ENCODE results near the gene TCF12. TPM values are rescaled to one million over a fixed set of nuclear protein-coding genes. Genes with fewer than 3 reads are reported as not detected.
"Not testable (repeated sequence)": the region's sequence is repeated elsewhere in the genome, so short reads cannot be mapped to it uniquely, and the experiment has no call there.

Gene TCF12
- total and polyA plus RNA-seq, 2 donors (not counting 3 experiments of a cell fraction or from before 2014, with no cell fraction given), result 72.1 to 133 TPM

GRCh38 chr15:57007797-57008196, 89.4 kb downstream of the TCF12 start:
- H3K9me1 ChIP-seq (replicated peaks; ENCODE audit: control insufficient read depth, extremely low read depth, insufficient read depth, low read length); H3K27me3 ChIP-seq (ENCODE audit: control insufficient read depth in 2 of 2, insufficient read depth in 2 of 2, low read length in 2 of 2); DNase-seq (ENCODE audit: low read depth, low spot score); H2AFZ ChIP-seq (ENCODE audit: low read depth, low read length); H3K4me2 ChIP-seq (ENCODE audit: insufficient read depth, low read length); BruUV-seq (replicated peaks); FAIRE-seq; H3K9ac ChIP-seq (replicated peaks; ENCODE audit: extremely low read depth, insufficient read depth, low read length); dilution Hi-C loops (cut with MboI; ENCODE audit: extremely low pct_ligation_motif_present, low sequenced_read_pairs); intact Hi-C loops (cut with micrococcal nuclease); H3K9me3 ChIP-seq (replicated peaks; ENCODE audit: control insufficient read depth, insufficient read depth, low read length); H3K27ac ChIP-seq (ENCODE audit: insufficient read depth, low read depth, low read length); CTCF ChIA-PET; H4K20me1 ChIP-seq (replicated peaks; ENCODE audit: control insufficient read depth, extremely low read depth, insufficient read depth, low read length); H3K4me3 ChIP-seq (replicated peaks in 1 of 3; ENCODE audit: insufficient read depth in 1 of 3, low read depth in 1 of 3, low read length in 3 of 3); H3K36me3 ChIP-seq (ENCODE audit: control insufficient read depth in 2 of 2, extremely low read depth in 1 of 2, insufficient read depth in 2 of 2, low read length in 2 of 2); H3K4me1 ChIP-seq (ENCODE audit: control insufficient read depth, extremely low read depth, insufficient read depth, low read length): not testable (repeated sequence)
- peaks cover 72% of the 10 kb centered on the region for H3K79me2 ChIP-seq (ENCODE audit: control insufficient read depth, insufficient read depth, low read length)
- POLR2A ChIA-PET, result interaction anchor here (0.6 kb wide), 1 partner anchor 183 kb away, joined by 3 read pairs; no protein-coding TSS in a partner anchor

GRCh38 chr15:57010724-57011123, 92.3 kb downstream of the TCF12 start:
- Histone ChIP-seq H3K9me3 (replicated peaks; ENCODE audit: control insufficient read depth, insufficient read depth, low read length) (no peaks in the 10 kb centered on the region), H4K20me1 (replicated peaks; ENCODE audit: control insufficient read depth, extremely low read depth, insufficient read depth, low read length) (peaks cover 9% of the 10 kb centered on the region), H3K9me1 (replicated peaks; ENCODE audit: control insufficient read depth, extremely low read depth, insufficient read depth, low read length) (no peaks in the 10 kb centered on the region), H2AFZ (ENCODE audit: low read depth, low read length) (no peak overlapping the region), H3K79me2 (ENCODE audit: control insufficient read depth, insufficient read depth, low read length) (peaks cover 74% of the 10 kb centered on the region), H3K9ac (replicated peaks; ENCODE audit: extremely low read depth, insufficient read depth, low read length) (no peak overlapping the region), H3K4me2 (ENCODE audit: insufficient read depth, low read length) (no peak overlapping the region), H3K27me3 (ENCODE audit: control insufficient read depth in 2 of 2, insufficient read depth in 2 of 2, low read length in 2 of 2) (no peaks in the 10 kb centered on the region), H3K36me3 (ENCODE audit: control insufficient read depth in 2 of 2, extremely low read depth in 1 of 2, insufficient read depth in 2 of 2, low read length in 2 of 2) (no peaks in the 10 kb centered on the region), H3K4me1 (ENCODE audit: control insufficient read depth, extremely low read depth, insufficient read depth, low read length) (peaks cover 12% of the 10 kb centered on the region), H3K4me3 (replicated peaks in 1 of 3; ENCODE audit: insufficient read depth in 1 of 3, low read depth in 1 of 3, low read length in 3 of 3) (no peak overlapping the region), H3K27ac (ENCODE audit: insufficient read depth, low read depth, low read length) (no peak overlapping the region)
- dilution Hi-C loops (cut with MboI; ENCODE audit: extremely low pct_ligation_motif_present, low sequenced_read_pairs), result no loop called here
- BruUV-seq (replicated peaks), result no TSS peak
- intact Hi-C loops (cut with micrococcal nuclease), result loop anchor here (10.0 kb wide), 2 partner anchors 186 to 516 kb away; no protein-coding TSS in a partner anchor
- TF ChIP-seq POLR2AphosphoS5 (IDR thresholded peaks at IDR 0.05; ENCODE audit: insufficient read depth, low read depth, low read length) (no peak), POLR2A (IDR thresholded peaks at IDR 0.05; ENCODE audit: low read depth, low read length) (no peak), MAX (IDR thresholded peaks at IDR 0.05; ENCODE audit: insufficient read depth, insufficient read length) (no peak), JUN (IDR thresholded peaks at IDR 0.05; ENCODE audit: borderline replicate concordance, insufficient read depth, insufficient read length, low read depth) (no peak), FOS (IDR thresholded peaks at IDR 0.05; ENCODE audit: borderline replicate concordance, insufficient read depth, low read length) (no peak), GATA2 (IDR thresholded peaks at IDR 0.05; ENCODE audit: insufficient read depth, insufficient read length, low read depth, low read length) (no peak), EZH2 (IDR thresholded peaks at IDR 0.05; ENCODE audit: borderline replicate concordance, low read depth, low read length, severe bottlenecking) (no peak), MYC (IDR thresholded peaks at IDR 0.05; ENCODE audit: low read depth, low read length) (no peak), CTCF (IDR thresholded peaks at IDR 0.05; ENCODE audit: extremely low read depth in 1 of 2, insufficient read depth in 1 of 2, low read depth in 1 of 2, low read length in 2 of 2) (no peak)
- ChIA-PET POLR2A (no interaction called here), CTCF (no interaction called here)
- FAIRE-seq (no peak), DNase-seq (ENCODE audit: low read depth, low spot score) (no peak)
